CD4-positive, alpha-beta T cell treated with Interleukin-10 for 1 hour (primary cell): ENCODE measurements around the gene C6orf58.
A peak's percentile ranks its signal among the peaks of the same experiment; 100 is the strongest.

Source experiments
- DNase-seq: peaks from one replicate; pipeline ENCODE4 v3.0.0-alpha.2; 2020

C6orf58 gene

DNA sequence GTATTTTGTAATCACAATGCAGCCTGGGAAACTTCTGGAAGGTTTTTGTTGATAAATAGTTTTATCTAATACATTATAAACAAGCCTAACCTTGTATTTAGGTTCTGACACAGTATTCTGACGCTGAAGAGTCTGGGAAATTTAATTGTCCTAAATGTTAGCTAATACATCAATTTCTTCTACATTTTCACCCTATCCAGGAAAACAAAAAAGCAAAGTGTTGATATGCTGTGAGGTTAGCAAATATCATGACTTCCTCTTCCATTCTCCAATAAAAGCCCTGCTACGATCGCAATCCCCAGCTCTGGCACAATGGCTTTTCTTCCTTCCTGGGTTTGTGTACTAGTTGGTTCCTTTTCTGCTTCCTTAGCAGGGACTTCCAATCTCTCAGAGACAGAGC is at the start of gene C6orf58:
Gene C6orf58 (plus strand): TSS at position 301 of the 400 bp plus-strand sequence. CDS start 12 bp downstream, at position 313.
- DNase-seq, result no peak

DNA sequence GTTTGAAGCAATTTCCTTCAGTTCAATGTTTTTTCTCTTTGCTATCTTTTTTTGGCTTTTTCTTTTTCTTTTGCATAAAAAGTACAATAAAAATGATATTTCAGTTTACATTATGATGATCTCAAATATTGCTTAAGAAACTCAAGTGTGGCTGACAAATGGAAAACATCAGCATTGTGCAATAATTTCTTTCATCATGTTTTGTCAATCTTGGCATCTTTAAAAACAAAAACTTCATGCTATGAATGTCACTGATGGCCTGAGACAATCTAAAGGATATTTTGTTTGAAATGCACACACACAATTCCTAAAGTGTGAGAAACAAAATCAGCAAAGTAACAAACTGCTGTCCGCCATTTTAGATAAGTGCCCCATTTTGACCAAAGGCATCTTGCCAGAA is 44.0 kb upstream of the C6orf58 start:
- no peak for DNase-seq

DNA sequence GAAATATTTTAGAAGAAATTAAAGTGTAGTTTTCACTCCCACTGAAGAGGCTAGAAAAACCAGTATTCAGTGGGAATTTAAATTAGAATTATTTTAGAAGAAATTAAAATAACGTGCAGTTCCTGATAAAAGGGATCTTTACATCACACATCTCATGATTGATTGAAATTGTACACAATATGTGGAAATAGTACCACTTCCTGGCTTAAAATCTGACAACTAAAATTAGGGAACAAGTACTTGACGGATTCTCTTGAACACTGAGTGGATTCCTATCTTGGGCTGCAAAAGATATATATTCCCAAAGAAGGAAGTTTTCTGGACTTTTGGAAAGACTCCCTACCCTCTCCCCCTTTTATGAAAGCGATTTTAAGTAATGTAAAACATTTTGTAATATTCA is 43.2 kb upstream of the C6orf58 start:
- DNase-seq, result no peak

DNA sequence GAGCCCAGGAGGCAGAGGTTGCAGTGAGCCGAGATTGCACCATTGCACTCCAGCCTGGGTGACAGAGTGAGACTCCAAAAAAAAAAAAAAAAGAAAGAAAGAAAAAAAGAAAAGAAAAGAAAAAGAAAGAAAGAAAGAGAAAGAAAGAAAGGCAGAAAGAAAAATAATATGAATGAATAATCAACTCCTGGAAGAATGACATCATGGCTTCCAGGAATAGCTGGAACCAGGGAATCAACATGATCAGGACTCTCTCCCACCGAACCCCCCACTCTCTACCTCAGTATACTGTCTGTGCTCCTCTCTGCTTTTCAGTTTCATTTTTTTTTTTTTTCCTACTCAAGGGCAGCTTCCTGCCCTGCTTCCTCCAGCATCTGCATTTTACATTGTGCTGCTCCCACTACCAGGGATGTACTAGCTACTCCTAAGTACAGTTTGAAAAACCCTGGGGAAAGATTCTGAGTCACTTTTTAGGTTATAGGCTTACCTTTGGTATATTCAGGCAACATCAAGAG is 38.2 kb upstream of the C6orf58 start:
- no peak for DNase-seq

DNA sequence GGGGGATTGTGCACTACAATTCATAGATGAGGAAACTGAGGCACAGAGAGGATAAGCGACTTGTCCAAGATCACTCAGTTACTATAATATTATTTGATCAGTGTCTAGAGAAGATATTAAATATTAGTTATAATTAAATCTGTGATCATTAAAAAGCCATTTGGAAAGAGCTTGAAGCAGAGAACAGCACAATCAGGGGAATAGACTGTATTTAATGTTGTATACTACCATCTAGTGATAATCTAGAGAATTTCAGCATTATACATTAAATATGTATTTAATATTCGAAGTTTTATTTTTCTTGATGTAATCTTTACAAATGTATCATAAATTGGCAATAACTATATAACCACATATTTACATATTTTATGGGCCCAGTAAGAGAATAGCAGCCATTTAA is 37.7 kb upstream of the C6orf58 start:
- peak; percentile 22 for DNase-seq

DNA sequence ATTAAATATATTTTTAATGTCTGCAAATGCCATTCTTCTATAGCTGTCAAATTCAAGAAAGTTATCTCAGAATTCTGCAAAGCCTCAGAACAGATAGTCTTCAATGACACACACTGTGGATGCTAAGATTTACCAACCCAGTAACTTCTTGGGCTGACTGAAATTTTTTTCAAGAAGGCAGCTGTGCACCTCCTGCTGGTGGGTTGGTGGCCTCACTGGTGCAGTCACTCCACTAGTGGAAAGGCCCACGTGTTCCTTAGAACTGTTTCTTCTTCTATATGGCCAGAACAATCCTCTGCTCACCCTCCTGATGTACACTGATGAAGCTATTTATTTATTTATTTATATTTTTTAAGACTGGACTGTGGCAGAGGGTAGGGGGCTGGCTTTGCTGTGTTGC is 29.8 kb upstream of the C6orf58 start:
- peak; percentile 4 for DNase-seq

DNA sequence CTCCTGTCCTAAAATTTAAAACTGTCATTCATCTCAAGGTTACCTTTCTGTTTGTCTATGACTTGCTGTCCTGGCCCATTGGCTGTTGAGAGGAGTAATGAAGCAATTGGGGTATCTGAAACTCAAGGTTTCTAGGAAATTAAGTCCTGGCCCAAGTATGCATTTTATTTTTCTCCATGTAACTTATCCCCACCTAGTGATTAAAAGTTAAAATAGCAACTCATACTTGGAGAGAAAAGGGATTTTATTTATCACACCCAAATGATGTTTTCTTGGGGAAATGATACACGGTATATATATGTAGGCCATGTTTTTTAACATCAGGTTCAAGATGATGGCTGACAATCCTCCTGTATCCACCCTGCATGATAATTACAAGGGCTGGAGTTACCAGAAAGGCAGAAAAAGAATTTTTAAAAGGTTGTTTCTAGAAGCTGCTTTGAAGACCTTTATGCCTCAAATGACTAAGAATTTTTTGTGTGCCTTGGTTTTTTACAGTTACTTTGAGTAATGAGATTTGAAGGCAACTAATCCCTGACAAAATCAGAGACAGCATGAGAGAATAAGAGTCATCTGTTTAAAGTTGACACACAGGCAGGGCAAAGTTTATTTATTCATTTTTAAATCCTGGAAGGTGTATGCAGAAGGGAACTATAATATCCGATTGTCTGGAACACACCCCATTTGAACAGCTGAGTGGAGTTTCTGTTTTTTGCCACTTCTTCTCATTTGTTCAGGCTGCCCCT is 28.9 kb upstream of the C6orf58 start:
- no peak for DNase-seq

DNA sequence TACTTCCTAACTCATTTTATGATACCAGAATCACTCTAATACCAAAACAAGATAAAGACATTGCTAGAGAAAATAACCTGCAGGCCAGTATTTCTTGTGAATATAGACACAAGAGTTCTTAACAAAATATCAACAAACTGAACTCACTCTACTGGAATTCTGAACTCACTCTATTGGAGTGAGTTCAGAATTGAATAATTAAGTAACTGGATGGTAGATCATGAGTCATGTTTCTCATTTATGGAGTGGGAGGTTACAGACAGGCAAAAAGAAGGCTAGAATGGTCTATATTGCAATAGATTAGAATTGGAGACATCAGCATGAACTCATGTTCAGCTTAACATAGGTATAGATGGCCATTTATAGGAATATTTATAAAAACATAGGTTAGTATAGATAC is 26.6 kb upstream of the C6orf58 start:
- DNase-seq, result no peak

DNA sequence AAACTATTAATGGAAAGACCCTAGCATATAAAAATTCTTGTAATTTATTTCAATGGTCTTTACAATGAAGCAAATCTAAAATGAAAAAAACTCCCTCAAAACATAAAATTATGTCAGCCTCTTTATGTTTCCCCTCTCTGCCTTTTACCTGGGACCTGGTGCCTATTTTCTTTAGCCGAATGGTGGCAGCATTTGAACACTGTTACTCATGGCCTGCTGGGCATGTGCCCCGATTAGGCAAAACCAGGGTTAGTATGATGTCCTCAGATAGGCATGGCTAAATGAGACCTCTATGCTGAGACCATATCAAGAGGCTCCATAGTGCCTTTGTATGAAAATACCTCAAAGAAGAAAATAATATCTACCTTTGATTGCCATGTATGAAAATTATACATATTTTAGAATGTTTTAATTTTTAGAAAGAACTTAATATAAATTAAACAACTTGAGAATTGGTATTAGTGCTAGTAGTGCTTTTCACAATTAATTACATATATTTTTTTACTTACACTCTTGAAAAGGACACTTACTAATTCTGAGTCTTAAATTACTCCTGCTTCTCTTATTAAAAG is 22.5 kb upstream of the C6orf58 start:
- peak; percentile 27 for DNase-seq

DNA sequence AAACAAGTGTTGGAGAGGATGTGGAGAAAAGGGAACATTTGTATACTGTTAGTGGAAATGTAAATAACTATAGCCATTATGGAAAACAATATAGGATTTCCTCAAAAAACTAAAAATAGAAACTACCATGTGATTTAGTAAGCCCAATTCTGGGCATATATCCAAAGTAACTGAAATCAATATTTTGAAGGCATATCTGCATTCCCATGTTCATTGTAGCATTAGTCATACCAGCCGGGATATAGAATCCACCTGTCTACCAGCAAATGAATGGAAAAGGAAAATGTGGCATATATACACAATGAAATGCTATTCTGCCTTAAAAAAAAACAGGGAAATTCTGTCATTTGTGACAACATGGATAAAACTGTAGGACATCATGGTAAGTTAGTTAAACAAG is 15.3 kb upstream of the C6orf58 start:
- DNase-seq, result no peak

DNA sequence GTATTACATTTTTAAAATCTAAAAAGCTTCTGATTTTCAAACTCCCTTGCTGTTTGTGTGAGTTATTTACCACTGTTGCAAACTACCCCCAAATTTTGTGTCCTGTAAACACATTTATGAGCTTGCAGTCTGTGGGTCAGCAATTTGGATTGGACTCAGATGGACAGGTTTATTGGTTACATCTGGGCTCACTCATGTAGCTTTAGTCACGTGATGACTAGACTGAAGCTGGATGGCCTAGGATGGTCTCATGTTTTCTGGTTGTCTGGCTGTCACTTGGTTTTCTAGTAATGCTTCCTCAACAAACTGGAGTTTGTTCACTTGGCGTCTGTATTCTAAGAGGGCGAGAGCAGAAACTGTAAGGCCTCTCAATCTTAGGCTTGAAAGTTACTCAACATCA is 12.2 kb upstream of the C6orf58 start:
- DNase-seq, result no peak

DNA sequence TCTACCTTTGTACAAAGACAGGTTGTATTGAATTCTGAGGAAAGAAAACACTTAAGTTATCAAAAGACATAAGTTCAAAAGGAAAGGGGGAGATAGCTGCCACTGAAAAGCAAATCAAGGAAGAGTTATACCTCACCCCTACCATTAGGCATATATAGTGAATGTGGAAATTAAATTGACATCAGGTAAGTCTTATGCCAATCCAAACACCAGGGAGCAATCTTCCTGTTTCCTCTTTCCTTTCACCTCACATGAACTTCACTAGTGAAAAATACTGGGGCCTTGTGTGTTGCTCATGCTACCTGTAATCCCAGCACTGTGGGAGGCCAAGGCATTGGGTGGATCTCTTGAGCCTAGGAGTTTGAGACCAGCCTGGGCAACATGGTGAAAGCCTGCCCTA is 10.9 kb upstream of the C6orf58 start:
- no peak for DNase-seq

DNA sequence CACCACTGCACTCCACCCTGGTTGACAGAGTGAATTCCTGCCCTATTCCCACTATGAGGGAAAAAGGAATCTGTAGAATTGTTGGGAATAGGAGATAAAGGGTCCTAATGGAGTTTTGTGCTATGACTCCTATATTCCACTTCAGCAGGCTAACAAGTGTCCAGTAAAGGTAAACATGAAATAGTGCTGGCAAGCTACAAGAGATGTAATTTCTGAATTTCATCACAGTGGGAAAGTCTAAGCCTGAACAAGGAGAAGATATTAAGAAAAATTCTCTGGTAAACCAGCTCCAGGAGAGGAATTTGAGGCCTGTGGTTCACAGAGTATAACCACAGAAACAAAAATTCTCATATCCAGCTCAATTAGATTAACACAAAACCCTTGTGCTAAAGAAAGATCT is 10.3 kb upstream of the C6orf58 start:
- no peak for DNase-seq

DNA sequence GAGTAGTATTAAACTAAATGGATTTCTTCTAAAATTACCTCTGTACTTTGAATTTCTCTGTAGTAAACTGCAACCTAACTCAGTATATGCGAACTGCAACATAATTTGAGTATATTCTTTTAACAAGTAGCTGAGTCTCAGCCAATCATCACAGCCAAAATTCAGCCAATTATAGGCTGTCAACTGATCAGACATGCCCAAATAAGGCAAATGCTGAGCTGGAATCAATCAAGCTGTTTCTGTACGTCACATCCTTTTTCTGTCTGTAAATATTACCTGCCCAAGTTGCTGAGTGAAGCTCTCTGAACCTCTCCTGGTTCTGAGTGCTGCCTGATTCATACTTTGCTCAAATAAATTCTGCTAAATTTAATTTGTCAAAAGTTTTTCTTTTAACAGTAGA is 9.5 kb upstream of the C6orf58 start:
- no peak for DNase-seq

DNA sequence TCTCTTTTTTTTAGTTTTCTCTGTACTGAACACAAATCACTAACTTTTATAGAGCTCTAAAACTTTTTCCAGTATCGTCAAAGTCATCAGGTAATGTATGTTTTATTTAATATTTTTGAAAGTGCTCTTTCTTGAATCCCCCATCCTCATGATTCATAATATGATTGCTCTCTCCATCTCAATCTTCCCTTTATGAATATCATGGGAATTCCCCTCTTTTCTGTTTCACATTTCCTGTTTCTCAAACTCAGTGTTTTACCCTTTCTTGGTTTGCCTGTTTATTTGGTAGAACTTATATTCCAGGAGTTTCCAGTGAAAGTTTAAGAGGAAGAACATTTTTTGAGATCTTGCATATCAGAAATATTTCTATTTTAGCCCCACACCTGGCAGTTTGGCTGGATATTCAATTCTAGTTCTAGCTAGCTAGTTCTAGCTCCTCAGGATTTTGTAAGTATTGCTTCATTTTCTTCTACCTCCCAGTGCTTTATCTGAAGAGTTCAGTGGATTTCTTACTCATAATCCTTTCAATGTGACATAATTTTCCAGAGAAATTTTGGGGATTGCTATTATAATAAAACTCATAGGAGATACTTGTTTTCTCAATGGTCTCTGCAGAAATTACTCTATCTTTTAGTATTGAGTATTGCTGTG is 6.1 kb upstream of the C6orf58 start:
- no peak for DNase-seq

DNA sequence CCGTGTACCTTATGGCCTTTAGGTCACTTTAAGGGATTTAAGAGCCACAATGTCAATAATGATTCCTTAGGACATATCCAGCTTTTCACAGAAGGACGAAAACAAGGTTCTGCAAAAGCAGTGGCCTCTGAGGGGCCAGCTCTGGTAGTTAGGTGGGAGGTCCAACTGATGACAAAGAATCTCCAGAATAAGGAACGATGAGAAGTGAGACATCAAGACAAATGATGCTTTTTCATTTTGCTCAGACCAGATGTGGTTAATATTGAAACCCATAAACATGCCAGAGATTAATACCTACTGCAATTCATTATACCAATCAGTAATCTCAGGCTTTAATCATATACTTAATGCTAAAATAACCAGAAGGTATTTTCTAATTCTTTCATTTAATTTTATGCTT is 1.9 kb downstream of the C6orf58 start:
- DNase-seq, result no peak

DNA sequence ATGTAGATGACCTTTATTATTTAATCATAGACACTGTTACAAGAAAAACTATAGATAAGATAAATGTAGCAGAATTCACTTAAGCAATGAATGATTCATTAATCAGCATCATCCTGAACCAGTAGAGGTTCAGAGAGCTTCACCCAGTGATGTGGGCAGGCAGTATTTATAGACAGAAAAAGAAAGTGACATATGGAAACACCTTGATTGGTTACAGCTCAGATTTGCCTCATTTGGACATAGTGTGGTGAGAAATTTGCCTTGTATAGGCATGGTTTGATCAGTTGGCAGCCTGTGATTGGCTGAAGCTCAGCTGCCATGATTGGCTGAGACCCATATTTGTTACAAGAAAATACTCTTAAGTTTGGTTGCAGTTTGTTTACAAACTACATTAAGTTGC is 4.6 kb downstream of the C6orf58 start:
- no peak for DNase-seq

DNA sequence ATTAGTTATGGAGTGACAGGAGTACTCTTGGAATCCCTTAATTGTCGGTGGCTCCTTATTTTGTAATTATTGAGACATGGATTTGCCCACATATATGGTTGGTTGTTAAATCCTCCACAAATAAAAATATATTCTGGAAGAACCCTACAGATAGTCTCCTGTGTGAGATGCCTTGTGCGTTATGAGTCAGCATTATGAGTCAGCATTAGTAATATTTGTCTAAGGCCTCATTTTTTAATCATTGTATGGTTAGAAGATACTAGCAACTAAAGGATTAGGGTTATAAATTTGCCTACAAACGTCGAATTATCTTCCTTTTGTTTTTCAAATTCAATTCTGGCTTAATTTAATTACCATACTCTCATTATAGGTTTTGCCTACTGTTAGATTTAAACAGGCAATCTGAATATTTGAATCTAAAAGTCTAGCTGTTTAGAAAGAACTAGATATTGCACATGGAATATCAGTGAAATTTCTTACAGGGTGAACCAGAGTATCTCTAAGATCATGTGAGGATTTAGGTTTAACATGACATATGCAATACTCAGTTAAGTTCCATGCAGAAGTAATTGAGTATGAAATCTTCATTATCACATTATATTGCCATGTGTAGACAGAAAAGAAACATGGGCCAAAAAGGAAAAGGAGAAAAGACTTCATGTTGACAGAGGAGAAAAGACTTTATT is 5.9 kb downstream of the C6orf58 start:
- DNase-seq, result no peak

DNA sequence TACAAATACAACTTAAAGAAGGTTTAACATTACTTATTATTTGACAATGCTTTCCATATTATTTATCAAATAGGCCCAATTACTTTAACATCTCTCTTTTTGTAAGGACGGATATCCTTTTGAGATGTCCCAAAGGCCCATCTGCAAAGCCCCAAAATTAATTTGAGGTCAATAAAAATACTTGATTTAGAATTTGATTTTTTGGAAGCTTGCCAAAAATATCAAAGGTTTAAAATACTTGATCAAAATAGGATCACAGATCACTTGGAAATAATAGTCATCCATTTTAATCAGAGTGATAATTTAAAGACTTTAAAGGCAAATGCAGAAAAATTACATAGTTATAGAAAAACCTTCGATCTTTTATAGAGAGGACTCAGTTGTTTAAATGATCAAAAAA is 8.1 kb downstream of the C6orf58 start:
- no peak for DNase-seq

DNA sequence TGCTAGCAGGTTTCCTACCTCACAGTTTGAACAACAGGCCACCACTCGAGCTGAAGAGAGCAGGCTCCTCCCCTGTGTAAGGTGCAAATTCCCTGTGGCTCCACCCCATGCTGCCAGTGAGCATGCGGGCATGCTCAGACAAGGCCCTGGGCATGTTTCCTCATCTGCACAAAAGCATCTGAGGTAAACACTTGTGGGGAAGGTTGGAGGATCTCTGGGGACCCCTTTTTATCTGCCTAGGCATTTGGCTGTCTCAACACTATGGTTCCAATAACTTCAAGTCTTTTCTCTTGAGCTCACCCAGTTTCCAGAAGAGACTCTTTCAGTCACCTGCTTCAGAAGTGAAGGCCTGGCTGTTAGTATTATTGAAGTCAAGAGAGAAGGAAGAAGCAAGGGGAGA is 9.4 kb downstream of the C6orf58 start:
- DNase-seq, result no peak

DNA sequence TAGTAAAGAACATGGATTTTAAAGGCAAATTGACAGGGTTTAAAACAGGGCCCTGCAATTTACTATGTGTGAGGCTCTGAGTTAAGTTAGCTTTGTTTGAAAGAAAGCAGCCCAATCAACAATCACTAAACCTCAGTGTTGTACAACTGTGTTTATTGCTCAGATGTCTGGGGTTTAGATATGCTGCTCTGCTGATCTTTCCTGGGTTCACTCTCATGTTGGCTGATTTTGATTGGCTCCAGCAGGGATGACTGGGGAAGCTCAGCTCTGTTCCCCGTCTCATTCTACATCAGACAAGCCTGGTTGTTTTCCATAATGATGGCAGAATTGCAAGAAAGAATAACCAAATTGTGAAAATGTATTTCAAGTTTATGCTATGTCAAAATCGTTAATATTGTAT is 10.9 kb downstream of the C6orf58 start:
- no peak for DNase-seq

DNA sequence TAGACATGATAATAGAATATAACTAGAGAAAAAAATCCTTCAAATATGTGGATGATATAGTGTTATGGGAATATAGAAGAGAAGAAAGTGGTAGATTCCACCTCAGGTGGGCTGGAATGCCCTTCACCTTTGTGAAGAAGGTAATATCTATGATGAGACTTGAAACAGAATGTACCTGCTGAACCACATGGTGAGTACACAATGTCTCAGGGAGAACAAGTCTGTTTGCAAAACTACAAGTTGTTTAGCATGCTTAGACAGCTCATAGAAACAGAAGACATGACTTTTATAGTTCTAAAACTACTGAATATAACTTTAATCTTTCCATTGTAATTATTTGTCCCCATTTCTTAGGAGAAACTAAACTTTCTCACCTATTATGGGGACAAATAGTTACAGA is 12.2 kb downstream of the C6orf58 start:
- no peak for DNase-seq

DNA sequence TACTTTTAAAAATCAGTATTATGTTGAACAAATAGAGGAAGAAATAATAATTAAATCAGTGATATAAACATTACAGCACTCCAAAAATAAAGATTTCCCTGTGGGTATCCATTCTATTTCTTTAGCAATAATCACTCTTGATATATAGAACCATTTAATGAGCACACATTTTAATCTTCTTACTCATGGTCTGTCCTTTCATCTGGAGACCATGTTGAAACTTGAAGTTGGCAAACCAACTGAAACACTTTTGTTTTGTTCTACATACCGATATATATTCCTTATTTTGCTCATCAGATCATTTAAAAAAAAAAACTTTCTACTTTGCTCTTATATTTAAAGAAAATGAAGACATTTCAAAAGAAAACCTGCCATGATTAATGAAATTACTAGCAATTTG is 13.4 kb downstream of the C6orf58 start:
- DNase-seq, result no peak

DNA sequence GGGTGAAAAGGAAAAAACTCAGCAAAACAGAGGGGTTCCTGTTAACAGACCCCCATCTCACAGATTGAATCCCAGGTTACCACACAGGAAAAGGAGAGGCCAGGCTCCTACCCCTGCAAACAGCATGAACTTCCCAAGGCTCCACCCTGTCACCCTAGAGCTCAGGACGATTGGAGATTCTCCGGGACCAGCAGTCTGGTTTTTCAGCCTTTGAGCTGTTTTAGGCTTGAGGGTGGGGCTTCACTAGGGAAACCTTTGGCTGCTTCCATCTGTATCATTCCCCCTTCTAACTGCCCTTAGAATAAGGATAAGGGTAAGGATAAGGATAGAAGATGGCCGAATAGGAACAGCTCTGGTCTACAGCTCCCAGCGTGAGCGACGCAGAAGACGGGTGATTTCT is 16.0 kb downstream of the C6orf58 start:
- DNase-seq, result no peak
